ENCODE measurements around the gene TLR1.
"Not testable (repeated sequence)": the region's sequence is repeated elsewhere in the genome, so short reads cannot be mapped to it uniquely, and the experiment has no call there.

Gene TLR1

GRCh38 chr4:38774181-38774955, 30.2 kb downstream of the TLR1 start:
- H4K20me1 ChIP-seq (ENCODE audit: control insufficient read depth, insufficient read depth, low read depth, low read length): no peaks in the 10 kb centered on the region
- no peak for TF ChIP-seq EZH2phosphoT487 (IDR thresholded peaks at IDR 0.05; ENCODE audit: borderline replicate concordance, low read length)
- no peak for TF ChIP-seq CTCF (IDR thresholded peaks at IDR 0.05; ENCODE audit: low read depth, low read length, poor library complexity, severe bottlenecking)
- no peaks in the 10 kb centered on the region for H3K27me3 ChIP-seq (ENCODE audit: control insufficient read depth, low read length)
- H3K4me1 ChIP-seq (ENCODE audit: control insufficient read depth, low read length): peaks cover 37% of the 10 kb centered on the region
- H3K27ac ChIP-seq (ENCODE audit: low read depth, low read length): no peak overlapping the region
- no peak overlapping the region for H3K4me3 ChIP-seq (ENCODE audit: low read length)
- H3K36me3 ChIP-seq (ENCODE audit: control insufficient read depth, low read length): peaks cover 82% of the 10 kb centered on the region
- peaks cover 24% of the 10 kb centered on the region for H3F3A ChIP-seq (ENCODE audit: control insufficient read depth, insufficient read depth)
- peaks cover 6% of the 10 kb centered on the region; the same call in 1 of the 2 replicates for H3K9me3 ChIP-seq (ENCODE audit: control insufficient read depth, insufficient read depth, low read length)
- no peaks in the 10 kb centered on the region for H3K9me2 ChIP-seq (replicated peaks; ENCODE audit: control insufficient read depth, low read length)
- no peak overlapping the region for H3K4me2 ChIP-seq (ENCODE audit: low read length)
- peaks cover 65% of the 10 kb centered on the region for H3K79me2 ChIP-seq (ENCODE audit: control insufficient read depth, low read length)

- H3K9me3 ChIP-seq (ENCODE audit: control insufficient read depth, insufficient read depth, low read length): not testable (repeated sequence)
These were observed 34.3 kb downstream of the TLR1 start for GRCh38 chr4:38770281-38770680.

GRCh38 chr4:38769857-38770256, 34.7 kb downstream of the TLR1 start:
- H3K4me1 ChIP-seq (ENCODE audit: control insufficient read depth, low read length): peaks cover 34% of the 10 kb centered on the region
- H4K20me1 ChIP-seq (ENCODE audit: control insufficient read depth, insufficient read depth, low read depth, low read length): no peaks in the 10 kb centered on the region
- H3K9me2 ChIP-seq (replicated peaks; ENCODE audit: control insufficient read depth, low read length): no peaks in the 10 kb centered on the region
- H3K79me2 ChIP-seq (ENCODE audit: control insufficient read depth, low read length): peaks cover 20% of the 10 kb centered on the region
- TF ChIP-seq CTCF (IDR thresholded peaks at IDR 0.05; ENCODE audit: low read depth, low read length, poor library complexity, severe bottlenecking): no peak
- TF ChIP-seq EZH2phosphoT487 (IDR thresholded peaks at IDR 0.05; ENCODE audit: borderline replicate concordance, low read length): no peak
- peak overlapping the region; percentile 52 for H3K27ac ChIP-seq (ENCODE audit: low read depth, low read length)
- peaks cover 45% of the 10 kb centered on the region for H3K36me3 ChIP-seq (ENCODE audit: control insufficient read depth, low read length)
- H3K9me3 ChIP-seq (ENCODE audit: control insufficient read depth, insufficient read depth, low read length): peaks cover 5% of the 10 kb centered on the region; the same call in 1 of the 2 replicates
- H3K27me3 ChIP-seq (ENCODE audit: control insufficient read depth, low read length): no peaks in the 10 kb centered on the region
- no peak overlapping the region for H3K4me3 ChIP-seq (ENCODE audit: low read length)
- peak overlapping the region; percentile 32 for H3K4me2 ChIP-seq (ENCODE audit: low read length)
- peaks cover 32% of the 10 kb centered on the region for H3F3A ChIP-seq (ENCODE audit: control insufficient read depth, insufficient read depth)

More at GRCh38 chr4:38770281-38770680, 34.3 kb downstream of the TLR1 start:
- Histone ChIP-seq H3K27ac (ENCODE audit: low read depth, low read length) (peak overlapping the region; percentile 52; the same call in 1 of the 2 replicates), H3K36me3 (ENCODE audit: control insufficient read depth, low read length) (peaks cover 49% of the 10 kb centered on the region), H3K79me2 (ENCODE audit: control insufficient read depth, low read length) (peaks cover 24% of the 10 kb centered on the region), H3K4me1 (ENCODE audit: control insufficient read depth, low read length) (peaks cover 29% of the 10 kb centered on the region), H3F3A (ENCODE audit: control insufficient read depth, insufficient read depth) (peaks cover 28% of the 10 kb centered on the region)
- H3K27me3 ChIP-seq (ENCODE audit: control insufficient read depth, low read length); H3K4me3 ChIP-seq (ENCODE audit: low read length); H4K20me1 ChIP-seq (ENCODE audit: control insufficient read depth, insufficient read depth, low read depth, low read length); H3K9me2 ChIP-seq (replicated peaks; ENCODE audit: control insufficient read depth, low read length); H3K4me2 ChIP-seq (ENCODE audit: low read length): not testable (repeated sequence)

- Histone ChIP-seq H3K4me3 (ENCODE audit: low read length) (peak overlapping the region; percentile 29), H3K4me2 (ENCODE audit: low read length) (peak overlapping the region; percentile 32), H3K9me2 (replicated peaks; ENCODE audit: control insufficient read depth, low read length) (no peaks in the 10 kb centered on the region), H3F3A (ENCODE audit: control insufficient read depth, insufficient read depth) (peaks cover 29% of the 10 kb centered on the region), H3K79me2 (ENCODE audit: control insufficient read depth, low read length) (peaks cover 16% of the 10 kb centered on the region), H4K20me1 (ENCODE audit: control insufficient read depth, insufficient read depth, low read depth, low read length) (no peaks in the 10 kb centered on the region), H3K27ac (ENCODE audit: low read depth, low read length) (peak overlapping the region; percentile 52), H3K36me3 (ENCODE audit: control insufficient read depth, low read length) (peaks cover 41% of the 10 kb centered on the region), H3K27me3 (ENCODE audit: control insufficient read depth, low read length) (no peaks in the 10 kb centered on the region), H3K9me3 (ENCODE audit: control insufficient read depth, insufficient read depth, low read length) (peaks cover 5% of the 10 kb centered on the region; the same call in 1 of the 2 replicates), H3K4me1 (ENCODE audit: control insufficient read depth, low read length) (peaks cover 38% of the 10 kb centered on the region)
- TF ChIP-seq EZH2phosphoT487 (IDR thresholded peaks at IDR 0.05; ENCODE audit: borderline replicate concordance, low read length) (no peak), CTCF (IDR thresholded peaks at IDR 0.05; ENCODE audit: low read depth, low read length, poor library complexity, severe bottlenecking) (no peak)
These were observed 35.1 kb downstream of the TLR1 start for GRCh38 chr4:38769441-38769840.
